C4-2B (cell line): ENCODE measurements around the gene TAF3.
"Not testable (repeated sequence)": the region's sequence is repeated elsewhere in the genome, so short reads cannot be mapped to it uniquely, and the experiment has no call there.

Source experiments
- CTCF ChIP-seq: fragments of 450-650 bp; conservative IDR thresholded peaks from 2 replicates; pipeline ENCODE4 v1.5.1; 2017; ENCODE audit warnings: mild to moderate bottlenecking
- ZFX ChIP-seq: fragments of 450-650 bp; IDR thresholded peaks from 2 replicates; pipeline ENCODE4 v1.6.1; 2017

- not testable (repeated sequence) for TF ChIP-seq CTCF, ZFX
These were observed 6.6 kb upstream of the TAF3 start for GRCh38 chr10:7811743-7812142.
